Measurements from ENCODE around the gene CAMK1D. TPM values are rescaled to one million over a fixed set of nuclear protein-coding genes. Genes with fewer than 3 reads are reported as not detected.

The CAMK1D gene
- total and polyA plus RNA-seq, 2 experiments from 2014 or later, result 4.6 to 7.2 TPM

DNA sequence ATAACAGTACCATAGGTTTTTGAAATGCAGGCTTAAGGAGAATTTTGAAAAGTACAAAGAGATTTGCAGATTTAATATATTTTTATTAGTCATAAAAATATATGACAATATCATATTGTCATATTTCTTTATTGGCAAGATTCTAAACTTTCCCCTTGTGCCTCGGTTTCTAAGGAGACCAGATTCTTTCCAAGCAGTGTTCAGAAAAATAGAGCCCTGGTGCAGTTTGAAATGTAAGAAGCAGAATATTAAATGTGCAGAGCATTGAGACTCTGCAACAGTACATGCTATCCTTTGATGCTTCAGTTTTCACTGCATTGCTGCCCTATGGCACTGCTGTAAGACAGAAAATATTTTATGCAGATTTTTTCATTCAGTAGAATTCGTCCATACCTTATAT is 408.9 kb downstream of the CAMK1D start:
- Histone ChIP-seq H3K27me3 (ENCODE audit: insufficient read depth) (no peaks in the 10 kb centered on the region), H3K36me3 (ENCODE audit: insufficient read depth) (no peaks in the 10 kb centered on the region), H3K9me2 (ENCODE audit: insufficient read depth) (no peaks in the 10 kb centered on the region), H3K4me2 (no peak overlapping the region), H2AFZ (no peak overlapping the region), H3K27ac (ENCODE audit: low read depth) (no peak overlapping the region), H4K20me1 (replicated peaks; ENCODE audit: insufficient read depth) (no peaks in the 10 kb centered on the region), H3K79me2 (replicated peaks; ENCODE audit: insufficient read depth) (no peaks in the 10 kb centered on the region), H3K4me1 (ENCODE audit: insufficient read depth) (no peaks in the 10 kb centered on the region), H3F3A (replicated peaks; ENCODE audit: low read depth) (no peaks in the 10 kb centered on the region), H3K4me3 (no peak overlapping the region)
- TF ChIP-seq, protein P1, sequence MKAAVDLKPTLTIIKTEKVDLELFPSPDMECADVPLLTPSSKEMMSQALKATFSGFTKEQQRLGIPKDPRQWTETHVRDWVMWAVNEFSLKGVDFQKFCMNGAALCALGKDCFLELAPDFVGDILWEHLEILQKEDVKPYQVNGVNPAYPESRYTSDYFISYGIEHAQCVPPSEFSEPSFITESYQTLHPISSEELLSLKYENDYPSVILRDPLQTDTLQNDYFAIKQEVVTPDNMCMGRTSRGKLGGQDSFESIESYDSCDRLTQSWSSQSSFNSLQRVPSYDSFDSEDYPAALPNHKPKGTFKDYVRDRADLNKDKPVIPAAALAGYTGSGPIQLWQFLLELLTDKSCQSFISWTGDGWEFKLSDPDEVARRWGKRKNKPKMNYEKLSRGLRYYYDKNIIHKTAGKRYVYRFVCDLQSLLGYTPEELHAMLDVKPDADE (IDR thresholded peaks at IDR 0.05), result no peak
- TF ChIP-seq STAT1 (IDR thresholded peaks at IDR 0.05; ENCODE audit: unreplicated experiment), result no peak
- TF ChIP-seq NANOG (IDR thresholded peaks at IDR 0.05; ENCODE audit: borderline replicate concordance), result no peak
- TF ChIP-seq CREB1 (CRISPR knock-in tag; IDR thresholded peaks at IDR 0.05; ENCODE audit: low read depth), result no peak
- TF ChIP-seq, protein P2, sequence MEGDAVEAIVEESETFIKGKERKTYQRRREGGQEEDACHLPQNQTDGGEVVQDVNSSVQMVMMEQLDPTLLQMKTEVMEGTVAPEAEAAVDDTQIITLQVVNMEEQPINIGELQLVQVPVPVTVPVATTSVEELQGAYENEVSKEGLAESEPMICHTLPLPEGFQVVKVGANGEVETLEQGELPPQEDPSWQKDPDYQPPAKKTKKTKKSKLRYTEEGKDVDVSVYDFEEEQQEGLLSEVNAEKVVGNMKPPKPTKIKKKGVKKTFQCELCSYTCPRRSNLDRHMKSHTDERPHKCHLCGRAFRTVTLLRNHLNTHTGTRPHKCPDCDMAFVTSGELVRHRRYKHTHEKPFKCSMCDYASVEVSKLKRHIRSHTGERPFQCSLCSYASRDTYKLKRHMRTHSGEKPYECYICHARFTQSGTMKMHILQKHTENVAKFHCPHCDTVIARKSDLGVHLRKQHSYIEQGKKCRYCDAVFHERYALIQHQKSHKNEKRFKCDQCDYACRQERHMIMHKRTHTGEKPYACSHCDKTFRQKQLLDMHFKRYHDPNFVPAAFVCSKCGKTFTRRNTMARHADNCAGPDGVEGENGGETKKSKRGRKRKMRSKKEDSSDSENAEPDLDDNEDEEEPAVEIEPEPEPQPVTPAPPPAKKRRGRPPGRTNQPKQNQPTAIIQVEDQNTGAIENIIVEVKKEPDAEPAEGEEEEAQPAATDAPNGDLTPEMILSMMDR (conservative IDR thresholded peaks at IDR 0.05; ENCODE audit: low read depth in 2 of 2), result no peak
- TF ChIP-seq, protein P3, sequence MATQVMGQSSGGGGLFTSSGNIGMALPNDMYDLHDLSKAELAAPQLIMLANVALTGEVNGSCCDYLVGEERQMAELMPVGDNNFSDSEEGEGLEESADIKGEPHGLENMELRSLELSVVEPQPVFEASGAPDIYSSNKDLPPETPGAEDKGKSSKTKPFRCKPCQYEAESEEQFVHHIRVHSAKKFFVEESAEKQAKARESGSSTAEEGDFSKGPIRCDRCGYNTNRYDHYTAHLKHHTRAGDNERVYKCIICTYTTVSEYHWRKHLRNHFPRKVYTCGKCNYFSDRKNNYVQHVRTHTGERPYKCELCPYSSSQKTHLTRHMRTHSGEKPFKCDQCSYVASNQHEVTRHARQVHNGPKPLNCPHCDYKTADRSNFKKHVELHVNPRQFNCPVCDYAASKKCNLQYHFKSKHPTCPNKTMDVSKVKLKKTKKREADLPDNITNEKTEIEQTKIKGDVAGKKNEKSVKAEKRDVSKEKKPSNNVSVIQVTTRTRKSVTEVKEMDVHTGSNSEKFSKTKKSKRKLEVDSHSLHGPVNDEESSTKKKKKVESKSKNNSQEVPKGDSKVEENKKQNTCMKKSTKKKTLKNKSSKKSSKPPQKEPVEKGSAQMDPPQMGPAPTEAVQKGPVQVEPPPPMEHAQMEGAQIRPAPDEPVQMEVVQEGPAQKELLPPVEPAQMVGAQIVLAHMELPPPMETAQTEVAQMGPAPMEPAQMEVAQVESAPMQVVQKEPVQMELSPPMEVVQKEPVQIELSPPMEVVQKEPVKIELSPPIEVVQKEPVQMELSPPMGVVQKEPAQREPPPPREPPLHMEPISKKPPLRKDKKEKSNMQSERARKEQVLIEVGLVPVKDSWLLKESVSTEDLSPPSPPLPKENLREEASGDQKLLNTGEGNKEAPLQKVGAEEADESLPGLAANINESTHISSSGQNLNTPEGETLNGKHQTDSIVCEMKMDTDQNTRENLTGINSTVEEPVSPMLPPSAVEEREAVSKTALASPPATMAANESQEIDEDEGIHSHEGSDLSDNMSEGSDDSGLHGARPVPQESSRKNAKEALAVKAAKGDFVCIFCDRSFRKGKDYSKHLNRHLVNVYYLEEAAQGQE (IDR thresholded peaks at IDR 0.05; ENCODE audit: unreplicated experiment), result no peak
- no peak for TF ChIP-seq JUNB (IDR thresholded peaks at IDR 0.05; ENCODE audit: unreplicated experiment)
- TF ChIP-seq EZH2phosphoT487 (IDR thresholded peaks at IDR 0.05; ENCODE audit: unreplicated experiment), result no peak
- no peak for ATAC-seq
- peaks cover 2% of the 10 kb centered on the region for H3K27me3 Mint-ChIP-seq (ENCODE audit: insufficient read depth, low read depth, poor library complexity)
- DNase-seq (ENCODE audit: low spot score), result no peak
- H3K4me1 Mint-ChIP-seq, result no peaks in the 10 kb centered on the region; the same call in 2 of the 3 replicates
- no peak overlapping the region for H3K27ac Mint-ChIP-seq
- H3K4me3 Mint-ChIP-seq, result no peak overlapping the region
- no peaks in the 10 kb centered on the region for H3K36me3 Mint-ChIP-seq (ENCODE audit: low read depth)
- H3K9me3 Mint-ChIP-seq, result no peaks in the 10 kb centered on the region; the same call in 1 of the 3 replicates

DNA sequence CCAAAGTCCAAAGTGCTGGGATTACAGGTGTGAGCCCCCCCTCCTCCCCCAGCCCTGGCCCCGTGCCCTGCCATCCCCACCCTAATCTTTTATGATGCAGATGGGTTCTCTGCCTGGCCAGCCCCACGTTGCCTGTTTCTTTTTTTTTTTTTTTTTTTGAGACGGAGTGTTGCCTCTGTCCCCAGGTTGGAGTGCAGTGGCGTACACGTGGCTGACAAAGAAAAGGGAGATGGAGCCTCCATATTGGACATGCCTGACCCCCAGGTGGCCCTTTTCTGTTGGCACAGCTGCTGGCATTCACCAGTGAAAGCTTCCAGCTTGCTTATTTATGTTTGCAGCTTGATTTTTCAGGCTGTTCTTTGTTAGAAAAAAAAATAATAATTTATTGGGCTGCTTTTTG is 416.9 kb downstream of the CAMK1D start:
- Histone ChIP-seq H3K36me3 (ENCODE audit: insufficient read depth) (no peaks in the 10 kb centered on the region), H3F3A (replicated peaks; ENCODE audit: low read depth) (0 out of 2 replicates have a peak, but pooled peaks cover 4% of the 10 kb centered on the region), H3K27ac (ENCODE audit: low read depth) (no peak overlapping the region), H3K9me2 (ENCODE audit: insufficient read depth) (no peaks in the 10 kb centered on the region), H2AFZ (peak overlapping the region; percentile 47; the same call in 1 of the 2 replicates), H3K4me2 (peak overlapping the region; percentile 66), H3K4me1 (ENCODE audit: insufficient read depth) (peaks cover 38% of the 10 kb centered on the region), H3K27me3 (ENCODE audit: insufficient read depth) (no peaks in the 10 kb centered on the region), H3K79me2 (replicated peaks; ENCODE audit: insufficient read depth) (no peaks in the 10 kb centered on the region), H4K20me1 (replicated peaks; ENCODE audit: insufficient read depth) (no peaks in the 10 kb centered on the region), H3K4me3 (no peak overlapping the region)
- Mint-ChIP-seq H3K27ac (0 out of 2 replicates have a peak overlapping the region, but pooled peaks have one; percentile 78), H3K27me3 (ENCODE audit: insufficient read depth, low read depth, poor library complexity) (peaks cover 10% of the 10 kb centered on the region), H3K4me1 (peaks cover 42% of the 10 kb centered on the region), H3K36me3 (ENCODE audit: low read depth) (peaks cover 10% of the 10 kb centered on the region; the same call in 2 of the 3 replicates), H3K9me3 (no peaks in the 10 kb centered on the region), H3K4me3 (no peak overlapping the region)
- ATAC-seq, result peak; percentile 66
- DNase-seq (ENCODE audit: low spot score), result peak; percentile 51
- no peak for TF ChIP-seq CREB1 (CRISPR knock-in tag; IDR thresholded peaks at IDR 0.05; ENCODE audit: low read depth)
- TF ChIP-seq, protein P4, sequence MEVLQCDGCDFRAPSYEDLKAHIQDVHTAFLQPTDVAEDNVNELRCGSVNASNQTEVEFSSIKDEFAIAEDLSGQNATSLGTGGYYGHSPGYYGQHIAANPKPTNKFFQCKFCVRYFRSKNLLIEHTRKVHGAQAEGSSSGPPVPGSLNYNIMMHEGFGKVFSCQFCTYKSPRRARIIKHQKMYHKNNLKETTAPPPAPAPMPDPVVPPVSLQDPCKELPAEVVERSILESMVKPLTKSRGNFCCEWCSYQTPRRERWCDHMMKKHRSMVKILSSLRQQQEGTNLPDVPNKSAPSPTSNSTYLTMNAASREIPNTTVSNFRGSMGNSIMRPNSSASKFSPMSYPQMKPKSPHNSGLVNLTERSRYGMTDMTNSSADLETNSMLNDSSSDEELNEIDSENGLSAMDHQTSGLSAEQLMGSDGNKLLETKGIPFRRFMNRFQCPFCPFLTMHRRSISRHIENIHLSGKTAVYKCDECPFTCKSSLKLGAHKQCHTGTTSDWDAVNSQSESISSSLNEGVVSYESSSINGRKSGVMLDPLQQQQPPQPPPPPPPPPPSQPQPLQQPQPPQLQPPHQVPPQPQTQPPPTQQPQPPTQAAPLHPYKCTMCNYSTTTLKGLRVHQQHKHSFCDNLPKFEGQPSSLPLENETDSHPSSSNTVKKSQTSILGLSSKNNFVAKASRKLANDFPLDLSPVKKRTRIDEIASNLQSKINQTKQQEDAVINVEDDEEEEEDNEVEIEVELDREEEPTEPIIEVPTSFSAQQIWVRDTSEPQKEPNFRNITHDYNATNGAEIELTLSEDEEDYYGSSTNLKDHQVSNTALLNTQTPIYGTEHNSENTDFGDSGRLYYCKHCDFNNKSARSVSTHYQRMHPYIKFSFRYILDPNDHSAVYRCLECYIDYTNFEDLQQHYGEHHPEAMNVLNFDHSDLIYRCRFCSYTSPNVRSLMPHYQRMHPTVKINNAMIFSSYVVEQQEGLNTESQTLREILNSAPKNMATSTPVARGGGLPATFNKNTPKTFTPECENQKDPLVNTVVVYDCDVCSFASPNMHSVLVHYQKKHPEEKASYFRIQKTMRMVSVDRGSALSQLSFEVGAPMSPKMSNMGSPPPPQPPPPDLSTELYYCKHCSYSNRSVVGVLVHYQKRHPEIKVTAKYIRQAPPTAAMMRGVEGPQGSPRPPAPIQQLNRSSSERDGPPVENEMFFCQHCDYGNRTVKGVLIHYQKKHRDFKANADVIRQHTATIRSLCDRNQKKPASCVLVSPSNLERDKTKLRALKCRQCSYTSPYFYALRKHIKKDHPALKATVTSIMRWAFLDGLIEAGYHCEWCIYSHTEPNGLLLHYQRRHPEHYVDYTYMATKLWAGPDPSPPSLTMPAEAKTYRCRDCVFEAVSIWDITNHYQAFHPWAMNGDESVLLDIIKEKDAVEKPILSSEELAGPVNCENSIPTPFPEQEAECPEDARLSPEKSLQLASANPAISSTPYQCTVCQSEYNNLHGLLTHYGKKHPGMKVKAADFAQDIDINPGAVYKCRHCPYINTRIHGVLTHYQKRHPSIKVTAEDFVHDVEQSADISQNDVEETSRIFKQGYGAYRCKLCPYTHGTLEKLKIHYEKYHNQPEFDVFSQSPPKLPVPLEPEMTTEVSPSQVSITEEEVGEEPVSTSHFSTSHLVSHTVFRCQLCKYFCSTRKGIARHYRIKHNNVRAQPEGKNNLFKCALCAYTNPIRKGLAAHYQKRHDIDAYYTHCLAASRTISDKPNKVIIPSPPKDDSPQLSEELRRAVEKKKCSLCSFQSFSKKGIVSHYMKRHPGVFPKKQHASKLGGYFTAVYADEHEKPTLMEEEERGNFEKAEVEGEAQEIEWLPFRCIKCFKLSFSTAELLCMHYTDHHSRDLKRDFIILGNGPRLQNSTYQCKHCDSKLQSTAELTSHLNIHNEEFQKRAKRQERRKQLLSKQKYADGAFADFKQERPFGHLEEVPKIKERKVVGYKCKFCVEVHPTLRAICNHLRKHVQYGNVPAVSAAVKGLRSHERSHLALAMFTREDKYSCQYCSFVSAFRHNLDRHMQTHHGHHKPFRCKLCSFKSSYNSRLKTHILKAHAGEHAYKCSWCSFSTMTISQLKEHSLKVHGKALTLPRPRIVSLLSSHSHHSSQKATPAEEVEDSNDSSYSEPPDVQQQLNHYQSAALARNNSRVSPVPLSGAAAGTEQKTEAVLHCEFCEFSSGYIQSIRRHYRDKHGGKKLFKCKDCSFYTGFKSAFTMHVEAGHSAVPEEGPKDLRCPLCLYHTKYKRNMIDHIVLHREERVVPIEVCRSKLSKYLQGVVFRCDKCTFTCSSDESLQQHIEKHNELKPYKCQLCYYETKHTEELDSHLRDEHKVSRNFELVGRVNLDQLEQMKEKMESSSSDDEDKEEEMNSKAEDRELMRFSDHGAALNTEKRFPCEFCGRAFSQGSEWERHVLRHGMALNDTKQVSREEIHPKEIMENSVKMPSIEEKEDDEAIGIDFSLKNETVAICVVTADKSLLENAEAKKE (CRISPR knock-in tag; IDR thresholded peaks at IDR 0.05), result no peak
